Upper lobe of right lung (tissue), 1 donor: ENCODE data around the gene VAV3. TPM values are rescaled to one million over a fixed set of nuclear protein-coding genes. Genes with fewer than 3 reads are reported as not detected.

Source experiments
- ATAC-seq: fragments of 200-7000 bp; cut with Tn5 transposase; one replicate; pipeline ENCODE4 v1.9.1; 2020; ENCODE audit warnings: mild to moderate bottlenecking, moderate library complexity
- DNase-seq: peaks from one replicate; pipeline ENCODE4 v3.0.0-alpha.2; 2020
- H3K27ac ChIP-seq: fragments of 200-600 bp; one replicate; pipeline ENCODE4 v1.8.0; 2022
- H3K27me3 ChIP-seq: fragments of 200-600 bp; one replicate; pipeline ENCODE4 v1.8.0; 2022; ENCODE audit warnings: mild to moderate bottlenecking
- H3K36me3 ChIP-seq: fragments of 200-600 bp; one replicate; pipeline ENCODE4 v1.8.0; 2022
- H3K4me1 ChIP-seq: fragments of 200-600 bp; one replicate; pipeline ENCODE4 v1.8.0; 2022
- H3K4me3 ChIP-seq: fragments of 200-600 bp; one replicate; pipeline ENCODE4 v1.8.0; 2022; ENCODE audit warnings: mild to moderate bottlenecking
- H3K9me3 ChIP-seq: fragments of 200-600 bp; one replicate; pipeline ENCODE4 v1.8.0; 2022
- intact Hi-C: fragments of 100-400 bp; cut with DNase I; formaldehyde crosslinking; loops from one replicate; pipeline ENCODE4 v1.11.0; 2022
- total RNA-seq: library from RNA; stranded (reverse); fragmentation: NEBNext Ultra II Directional; extraction: Animal tissue kit (Norgen Biotek cat#: 25700); gene quantifications from one replicate; pipeline ENCODE4 v1.2.1, GENCODE V29; 2021
- TF ChIP-seq, protein P1 (sequence below): fragments of 200-600 bp; IDR thresholded peaks from one replicate; pipeline ENCODE4 v1.8.0; 2022; ENCODE audit warnings: antibody characterized with exemption
- donor health status: DM: no; HTN: yes; CAD: no; lungs with severe emphysema.

VAV3 gene
- total RNA-seq, 1 donor from 2014 or later = 8.5 TPM

GRCh38 chr1:107572674-107573211, 392.2 kb downstream of the VAV3 start:
- Histone ChIP-seq H3K36me3 (no peaks in the 10 kb centered on the region), H3K9me3 (no peaks in the 10 kb centered on the region), H3K27ac (no peak overlapping the region), H3K27me3 (no peaks in the 10 kb centered on the region), H3K4me1 (no peaks in the 10 kb centered on the region), H3K4me3 (no peak overlapping the region)
- TF ChIP-seq, protein P1, sequence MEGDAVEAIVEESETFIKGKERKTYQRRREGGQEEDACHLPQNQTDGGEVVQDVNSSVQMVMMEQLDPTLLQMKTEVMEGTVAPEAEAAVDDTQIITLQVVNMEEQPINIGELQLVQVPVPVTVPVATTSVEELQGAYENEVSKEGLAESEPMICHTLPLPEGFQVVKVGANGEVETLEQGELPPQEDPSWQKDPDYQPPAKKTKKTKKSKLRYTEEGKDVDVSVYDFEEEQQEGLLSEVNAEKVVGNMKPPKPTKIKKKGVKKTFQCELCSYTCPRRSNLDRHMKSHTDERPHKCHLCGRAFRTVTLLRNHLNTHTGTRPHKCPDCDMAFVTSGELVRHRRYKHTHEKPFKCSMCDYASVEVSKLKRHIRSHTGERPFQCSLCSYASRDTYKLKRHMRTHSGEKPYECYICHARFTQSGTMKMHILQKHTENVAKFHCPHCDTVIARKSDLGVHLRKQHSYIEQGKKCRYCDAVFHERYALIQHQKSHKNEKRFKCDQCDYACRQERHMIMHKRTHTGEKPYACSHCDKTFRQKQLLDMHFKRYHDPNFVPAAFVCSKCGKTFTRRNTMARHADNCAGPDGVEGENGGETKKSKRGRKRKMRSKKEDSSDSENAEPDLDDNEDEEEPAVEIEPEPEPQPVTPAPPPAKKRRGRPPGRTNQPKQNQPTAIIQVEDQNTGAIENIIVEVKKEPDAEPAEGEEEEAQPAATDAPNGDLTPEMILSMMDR = no peak
- DNase-seq (no peak), ATAC-seq (no peak)
- intact Hi-C loops = no loop called here

DNA sequence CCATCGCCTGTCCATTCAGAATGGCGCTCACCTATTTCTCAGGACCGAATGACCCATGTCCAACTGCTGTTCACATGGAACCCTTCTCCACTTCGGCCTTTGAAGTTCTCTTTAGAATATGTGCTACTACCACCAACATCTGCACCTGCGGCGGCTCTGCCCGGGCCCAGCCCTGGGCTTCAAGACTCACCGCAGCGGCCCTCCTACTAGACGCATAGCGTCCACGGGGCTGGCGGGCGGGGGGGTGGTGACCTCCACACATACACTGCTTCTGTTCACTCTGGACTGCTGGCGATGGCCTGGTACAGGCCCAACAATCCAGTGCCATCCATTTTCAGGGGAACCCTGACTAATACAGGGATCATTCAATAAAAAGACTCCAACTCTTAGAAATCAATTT, 394.2 kb downstream of the VAV3 start:
- intact Hi-C loops = no loop called here
- ATAC-seq (no peak), DNase-seq (no peak)

DNA sequence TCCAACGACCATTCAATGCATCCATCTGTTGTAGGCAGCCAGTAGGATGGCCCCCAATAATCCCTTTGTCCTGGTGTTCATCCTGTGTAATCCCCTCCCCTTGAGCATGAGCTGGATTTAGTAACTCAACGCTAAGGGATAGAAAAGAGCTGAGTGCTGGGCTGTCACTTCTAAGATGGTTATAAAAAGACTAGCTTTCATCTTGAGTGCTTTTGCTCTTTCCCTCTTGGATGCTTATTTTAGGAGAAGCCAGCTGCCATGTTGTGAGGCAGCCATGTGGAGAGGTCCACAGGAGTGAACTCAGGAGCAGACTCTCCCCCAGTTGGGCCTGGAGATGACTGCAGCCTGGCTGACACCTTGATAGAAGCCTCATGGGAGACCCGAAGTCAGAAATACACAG, 401.5 kb downstream of the VAV3 start:
- H3K36me3 ChIP-seq = no peaks in the 10 kb centered on the region
- TF ChIP-seq, protein P1 = no peak
- intact Hi-C loops = no loop called here
- no peaks in the 10 kb centered on the region for H3K4me1 ChIP-seq
- ATAC-seq (no peak), DNase-seq (no peak)
- no peaks in the 10 kb centered on the region for H3K27me3 ChIP-seq
- no peaks in the 10 kb centered on the region for H3K9me3 ChIP-seq
- no peak overlapping the region for H3K27ac ChIP-seq
- no peak overlapping the region for H3K4me3 ChIP-seq

More for the DNA sequence above, 394.2 kb downstream of the VAV3 start:
- no peaks in the 10 kb centered on the region for H3K27me3 ChIP-seq
- H3K4me3 ChIP-seq = no peak overlapping the region
- no peaks in the 10 kb centered on the region for H3K9me3 ChIP-seq
- TF ChIP-seq, protein P1 = no peak
- H3K4me1 ChIP-seq = no peaks in the 10 kb centered on the region
- H3K27ac ChIP-seq = no peak overlapping the region
- no peaks in the 10 kb centered on the region for H3K36me3 ChIP-seq

GRCh38 chr1:107559881-107560280, 405.1 kb downstream of the VAV3 start:
- no peaks in the 10 kb centered on the region for H3K36me3 ChIP-seq
- ATAC-seq (no peak), DNase-seq (no peak)
- H3K4me1 ChIP-seq = no peaks in the 10 kb centered on the region
- intact Hi-C loops = no loop called here
- no peaks in the 10 kb centered on the region for H3K27me3 ChIP-seq
- TF ChIP-seq, protein P1 = no peak
- H3K4me3 ChIP-seq = no peak overlapping the region
- no peaks in the 10 kb centered on the region for H3K9me3 ChIP-seq
- H3K27ac ChIP-seq = no peak overlapping the region

GRCh38 chr1:107557095-107557494, 407.9 kb downstream of the VAV3 start:
- intact Hi-C loops = no loop called here
- DNase-seq (no peak), ATAC-seq (no peak)
- H3K27me3 ChIP-seq = no peaks in the 10 kb centered on the region
- no peaks in the 10 kb centered on the region for H3K9me3 ChIP-seq
- TF ChIP-seq, protein P1 = no peak
- no peak overlapping the region for H3K4me3 ChIP-seq
- H3K4me1 ChIP-seq = no peaks in the 10 kb centered on the region
- no peak overlapping the region for H3K27ac ChIP-seq
- no peaks in the 10 kb centered on the region for H3K36me3 ChIP-seq

GRCh38 chr1:107555578-107555977, 409.4 kb downstream of the VAV3 start:
- Histone ChIP-seq H3K4me3 (no peak overlapping the region), H3K27me3 (no peaks in the 10 kb centered on the region)

More at GRCh38 chr1:107555578-107555977, 409.4 kb downstream of the VAV3 start:
- H3K27ac ChIP-seq = no peak overlapping the region
- ATAC-seq (no peak), DNase-seq (no peak)
- no peaks in the 10 kb centered on the region for H3K36me3 ChIP-seq
- H3K9me3 ChIP-seq = no peaks in the 10 kb centered on the region
- intact Hi-C loops = no loop called here
- TF ChIP-seq, protein P1 = no peak
- no peaks in the 10 kb centered on the region for H3K4me1 ChIP-seq
